Lung (tissue), 12 donors: ENCODE results near the gene ANKRD13A. TPM values are rescaled to one million over a fixed set of nuclear protein-coding genes. Genes with fewer than 3 reads are reported as not detected.

Experiments
- ATAC-seq: fragments of 200-7000 bp; cut with Tn5 transposase; one replicate; pipeline ENCODE4 v1.9.1; 2020; ENCODE audit warnings: moderate number of reproducible peaks; ENCODE audit not compliant: insufficient read depth, low FRiP score
- DNase-seq, 3 donors: peaks; one replicate each; pipeline ENCODE4 v3.0.0-alpha.2; 2013 to 2017
- H3K27ac ChIP-seq, 2 donors: one replicate each; pipeline ENCODE4 v1.5.1; 2013; ENCODE audit warnings: mild to moderate bottlenecking in 2 of 2, moderate library complexity in 2 of 2, control low read depth in 1 of 2, inconsistent platforms in 1 of 2, low read depth in 1 of 2, low read length in 1 of 2
- H3K27me3 ChIP-seq, 3 donors: one replicate each; pipeline ENCODE4 v1.5.1; 2013; ENCODE audit warnings: low read length in 2 of 3; ENCODE audit not compliant: control insufficient read depth in 3 of 3, insufficient read depth in 3 of 3
- H3K36me3 ChIP-seq, 4 donors: one replicate each; pipeline ENCODE4 v1.5.1; 2013; ENCODE audit warnings: low read length in 4 of 4, mild to moderate bottlenecking in 1 of 4, moderate library complexity in 1 of 4; ENCODE audit not compliant: control insufficient read depth in 4 of 4, insufficient read depth in 4 of 4
- H3K4me1 ChIP-seq, 5 donors: one replicate each; pipeline ENCODE4 v1.5.1; 2013; ENCODE audit warnings: low read length in 5 of 5, mild to moderate bottlenecking in 2 of 5, moderate library complexity in 1 of 5; ENCODE audit not compliant: control insufficient read depth in 5 of 5, insufficient read depth in 5 of 5
- H3K4me3 ChIP-seq: one replicate; pipeline ENCODE4 v1.5.1; 2013; ENCODE audit warnings: mild to moderate bottlenecking, control low read depth, moderate library complexity
- H3K9ac ChIP-seq, 2 donors: one replicate each; pipeline ENCODE4 v1.5.1; 2013; ENCODE audit warnings: low read length in 2 of 2, control low read depth in 1 of 2; ENCODE audit not compliant: insufficient read depth in 1 of 2
- H3K9me3 ChIP-seq, 4 donors: one replicate each; pipeline ENCODE4 v1.5.1; 2013; ENCODE audit warnings: low read length in 3 of 4, mild to moderate bottlenecking in 1 of 4, moderate library complexity in 1 of 4; ENCODE audit not compliant: control insufficient read depth in 4 of 4, insufficient read depth in 3 of 4
- WGBS, 2 donors: extraction: QIAGEN DNeasy Blood & Tissue Kit; methylation state at CpG; one replicate each; pipeline ENCODE4 v1.1.7; 2013; 5-methylcytosine and 5-hydroxymethylcytosine counted together
- polyA plus RNA-seq, 2 donors: library from polyadenylated mRNA; stranded (reverse); fragments of 200-250 nt; gene quantifications; one replicate each; pipeline ENCODE4 v1.2.1, GENCODE V29; 2013
- total RNA-seq, 2 donors: library from RNA; depleted of rRNA in 1 of 2; stranded (reverse); fragments of >200 nt in 1 of 2; gene quantifications; one replicate each; pipeline ENCODE4 v1.2.1, GENCODE V29; 2014 to 2021
- TF ChIP-seq, protein P1 (sequence below): IDR thresholded peaks from 2 replicates; pipeline ENCODE4 v1.5.1; 2012; ENCODE audit warnings: mild to moderate bottlenecking; ENCODE audit errors: control extremely low read depth, extremely low read depth
- donor health status: control.
- donor health status: control.
- donor health status: Bipolar disorder and iron deficiency.
- donor health status: healthy.
- donor health status: DM: yes; HTN: yes; CAD: no.

ANKRD13A gene
- total and polyA plus RNA-seq, 4 donors: 21.6 to 83.0 (median 53.8) TPM

DNA sequence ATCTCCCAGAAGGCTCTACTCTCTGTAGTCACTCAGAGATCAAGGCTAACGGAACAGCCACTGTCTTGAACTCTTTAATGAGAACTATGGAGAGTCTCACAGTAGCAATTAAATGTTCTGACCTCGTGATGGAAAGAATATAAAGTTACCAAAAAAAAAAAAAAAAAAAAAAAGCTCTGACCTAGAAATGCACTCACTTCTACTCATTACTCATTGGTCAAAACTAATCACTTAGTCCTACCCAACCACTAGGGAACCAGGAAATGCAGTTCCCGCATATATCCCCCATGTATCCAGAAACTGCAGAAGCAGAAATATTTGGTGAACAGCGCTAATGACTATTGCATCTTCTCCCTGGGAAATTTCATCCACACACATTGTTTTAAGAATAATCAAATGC is 78.6 kb downstream of the ANKRD13A start:
- Histone ChIP-seq H3K4me3 (no peak overlapping the region), H3K27me3 (no peaks in the 10 kb centered on the region), H3K4me1 (peaks cover 0 to 10% (median 5%) of the 10 kb centered on the region in 5 donors), H3K9me3 (no peaks in the 10 kb centered on the region), H3K27ac (no peak overlapping the region), H3K9ac (no peak overlapping the region), H3K36me3 (no peaks in the 10 kb centered on the region)
- no peak for ATAC-seq
- TF ChIP-seq, protein P1, sequence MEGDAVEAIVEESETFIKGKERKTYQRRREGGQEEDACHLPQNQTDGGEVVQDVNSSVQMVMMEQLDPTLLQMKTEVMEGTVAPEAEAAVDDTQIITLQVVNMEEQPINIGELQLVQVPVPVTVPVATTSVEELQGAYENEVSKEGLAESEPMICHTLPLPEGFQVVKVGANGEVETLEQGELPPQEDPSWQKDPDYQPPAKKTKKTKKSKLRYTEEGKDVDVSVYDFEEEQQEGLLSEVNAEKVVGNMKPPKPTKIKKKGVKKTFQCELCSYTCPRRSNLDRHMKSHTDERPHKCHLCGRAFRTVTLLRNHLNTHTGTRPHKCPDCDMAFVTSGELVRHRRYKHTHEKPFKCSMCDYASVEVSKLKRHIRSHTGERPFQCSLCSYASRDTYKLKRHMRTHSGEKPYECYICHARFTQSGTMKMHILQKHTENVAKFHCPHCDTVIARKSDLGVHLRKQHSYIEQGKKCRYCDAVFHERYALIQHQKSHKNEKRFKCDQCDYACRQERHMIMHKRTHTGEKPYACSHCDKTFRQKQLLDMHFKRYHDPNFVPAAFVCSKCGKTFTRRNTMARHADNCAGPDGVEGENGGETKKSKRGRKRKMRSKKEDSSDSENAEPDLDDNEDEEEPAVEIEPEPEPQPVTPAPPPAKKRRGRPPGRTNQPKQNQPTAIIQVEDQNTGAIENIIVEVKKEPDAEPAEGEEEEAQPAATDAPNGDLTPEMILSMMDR: no peak
- no peak for DNase-seq
- WGBS, 2 donors: 86 to 89% methylated on average over 4 of the region's 4 CpGs

DNA sequence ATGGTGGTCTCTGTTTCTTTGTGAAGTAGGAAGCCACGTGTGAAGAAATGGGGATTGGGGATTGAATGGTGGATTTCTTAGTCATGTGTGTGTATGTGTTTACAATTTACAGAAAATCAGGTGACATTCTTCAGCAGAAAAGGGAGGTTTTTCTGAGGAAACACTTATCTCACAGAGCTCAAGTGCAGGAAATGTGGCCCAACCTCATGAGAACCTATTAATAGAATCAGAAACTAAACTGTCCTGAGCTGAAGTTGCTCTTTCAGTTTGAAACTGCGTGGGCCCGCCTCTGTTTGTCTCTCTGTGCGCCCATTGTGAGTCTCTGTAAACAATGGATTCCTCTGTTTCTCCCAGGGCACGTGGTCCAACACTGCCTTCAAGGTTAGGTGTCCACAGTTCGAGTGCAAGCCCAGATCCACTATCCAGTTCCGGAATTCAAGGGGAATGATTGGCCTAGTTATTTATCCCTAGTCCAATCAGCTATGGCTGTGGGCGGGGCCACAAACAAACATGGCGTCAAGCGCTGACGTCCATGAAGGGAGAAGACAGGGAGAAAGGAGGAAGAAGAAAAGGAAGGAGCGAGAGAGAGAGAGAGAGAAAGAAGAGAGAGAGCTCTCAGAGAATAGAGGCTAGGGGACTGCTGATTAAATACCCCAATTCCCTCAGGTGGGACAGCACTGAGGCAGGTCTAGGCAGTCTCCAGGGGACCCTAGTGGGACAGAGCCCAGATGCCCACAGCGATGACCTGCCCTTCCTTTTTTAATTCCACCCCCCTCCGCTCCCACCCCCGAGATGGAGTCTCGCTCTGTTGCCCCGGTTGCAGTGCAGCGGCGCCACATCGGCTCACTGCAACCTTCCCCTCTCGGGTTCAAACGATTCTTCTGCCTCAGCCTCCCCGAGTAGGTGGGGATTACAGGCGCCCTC is 80.5 kb downstream of the ANKRD13A start:
- Histone ChIP-seq H3K4me3 (no peak overlapping the region), H3K9ac (no peak overlapping the region), H3K4me1 (peaks cover 0 to 5% (median 0%) of the 10 kb centered on the region in 5 donors), H3K9me3 (no peaks in the 10 kb centered on the region), H3K27me3 (no peaks in the 10 kb centered on the region), H3K36me3 (no peaks in the 10 kb centered on the region), H3K27ac (peak overlapping the region in 1 of 2 donors; percentile 72)
- TF ChIP-seq, protein P1: no peak
- 60 to 63% methylated on average over 24 of the region's 24 CpGs for WGBS, 2 donors
- DNase-seq (peak in 1 of 3 donors; percentile 38), ATAC-seq (no peak)

DNA sequence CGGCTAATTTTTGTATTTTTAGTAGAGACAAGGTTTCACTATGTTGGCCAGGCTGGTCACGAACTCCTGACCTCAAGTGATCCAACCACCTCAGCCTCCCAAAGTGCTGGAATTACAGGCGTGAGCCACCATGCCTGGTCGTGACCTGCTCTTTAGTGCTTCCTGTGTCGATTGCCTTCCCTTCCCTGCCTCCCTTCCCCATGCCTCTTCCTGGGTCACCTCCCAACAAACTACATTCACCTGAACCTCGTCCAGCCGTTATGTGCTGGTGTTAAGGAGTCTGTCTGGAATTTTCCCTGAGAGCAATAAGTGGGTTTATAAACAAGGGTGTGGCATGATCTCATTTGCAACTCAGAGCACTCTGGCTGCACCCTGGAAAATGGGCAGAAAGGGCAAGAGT is 81.2 kb downstream of the ANKRD13A start:
- Histone ChIP-seq H3K4me1 (peaks cover 0 to 5% (median 0%) of the 10 kb centered on the region in 5 donors), H3K4me3 (no peak overlapping the region), H3K36me3 (no peaks in the 10 kb centered on the region), H3K27me3 (no peaks in the 10 kb centered on the region), H3K9me3 (no peaks in the 10 kb centered on the region), H3K27ac (no peak overlapping the region), H3K9ac (no peak overlapping the region)
- TF ChIP-seq, protein P1: no peak
- ATAC-seq (no peak), DNase-seq (no peak)
- 69 to 79% methylated on average over 7 of the region's 7 CpGs for WGBS, 2 donors
